HG03280 (cell line): ENCODE results near the gene TF.

Source experiments
- ATAC-seq: cut with Tn5 transposase; IDR thresholded peaks from one replicate; pipeline ENCODE4 v1.9.1; 2021; ENCODE audit warnings: mild to moderate bottlenecking, moderate library complexity; ENCODE audit not compliant: unreplicated experiment

TF gene

DNA sequence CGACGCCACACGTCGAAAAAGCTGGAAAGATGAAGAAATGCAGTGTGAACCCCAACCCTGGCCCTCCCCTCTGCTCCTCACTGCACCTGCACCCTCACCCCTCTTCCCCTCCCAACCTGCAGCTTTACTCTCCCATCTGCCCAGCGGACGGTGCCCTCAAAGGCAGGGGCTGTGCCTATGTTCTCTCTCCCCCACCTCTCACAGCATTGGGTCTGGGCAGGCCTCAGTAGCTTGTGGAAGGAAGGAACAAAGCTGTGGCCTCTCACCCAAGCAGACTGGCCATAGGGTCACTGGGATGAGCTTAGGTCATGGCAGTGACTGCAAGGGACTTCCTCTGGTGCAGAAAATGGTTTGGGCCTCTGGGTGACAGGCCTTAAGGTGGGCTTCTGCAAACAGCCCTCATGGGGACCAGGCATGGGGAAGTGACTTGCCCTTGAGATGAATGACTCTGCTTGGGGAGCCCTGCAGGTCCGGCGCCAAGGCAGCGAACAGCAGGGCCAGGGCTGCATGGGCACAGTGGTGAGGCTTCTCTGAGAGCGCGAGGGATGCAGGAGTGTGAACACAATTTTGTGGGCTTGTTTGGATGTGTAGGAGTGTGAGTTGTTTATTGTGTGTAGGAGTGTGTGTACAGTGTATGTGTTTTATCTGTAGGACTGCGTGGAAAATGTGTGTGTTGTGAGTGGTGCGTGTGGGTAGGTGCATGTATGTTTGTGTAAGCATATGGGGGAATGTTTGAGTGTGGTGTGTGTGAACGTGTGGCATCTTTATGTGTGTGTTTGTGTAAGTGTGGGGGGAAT is 88.6 kb downstream of the TF start:
- no peak for ATAC-seq

DNA sequence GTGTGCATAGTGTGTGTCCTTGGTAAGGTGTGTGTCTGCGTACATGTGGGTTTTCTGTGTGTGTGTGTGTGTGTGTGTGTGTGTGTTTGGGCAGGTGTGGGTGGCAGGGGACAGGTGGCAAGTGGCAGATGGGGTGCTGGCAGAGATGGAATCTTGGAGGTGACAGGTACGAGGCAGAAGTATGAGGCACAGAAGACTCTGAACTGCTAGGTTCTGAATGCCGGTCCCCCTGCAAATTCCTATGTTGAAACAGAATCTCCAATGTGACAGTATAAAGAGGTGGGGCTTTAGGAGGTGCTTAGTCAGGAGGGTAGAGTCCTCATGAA is 89.2 kb downstream of the TF start:
- no peak for ATAC-seq

DNA sequence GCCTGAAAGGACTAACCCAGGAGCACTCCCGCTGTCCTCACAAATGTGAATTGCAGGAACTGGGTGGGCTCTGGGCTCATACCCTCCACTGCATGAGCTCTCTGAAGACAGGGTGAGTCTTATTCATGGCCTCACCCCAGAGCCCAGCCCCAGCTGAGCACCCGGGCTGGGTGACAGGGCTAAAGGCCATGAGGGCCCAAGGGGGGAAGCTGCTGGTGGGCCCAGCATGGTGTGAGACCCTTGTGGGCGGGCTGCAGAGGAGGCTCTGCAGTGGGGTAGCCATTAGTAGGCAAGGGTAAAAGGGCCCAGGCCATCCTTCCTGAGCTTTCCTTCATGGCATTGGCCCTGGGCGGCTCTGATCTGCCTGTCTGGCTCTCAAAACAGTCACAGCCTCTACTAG is 89.8 kb downstream of the TF start:
- no peak for ATAC-seq

DNA sequence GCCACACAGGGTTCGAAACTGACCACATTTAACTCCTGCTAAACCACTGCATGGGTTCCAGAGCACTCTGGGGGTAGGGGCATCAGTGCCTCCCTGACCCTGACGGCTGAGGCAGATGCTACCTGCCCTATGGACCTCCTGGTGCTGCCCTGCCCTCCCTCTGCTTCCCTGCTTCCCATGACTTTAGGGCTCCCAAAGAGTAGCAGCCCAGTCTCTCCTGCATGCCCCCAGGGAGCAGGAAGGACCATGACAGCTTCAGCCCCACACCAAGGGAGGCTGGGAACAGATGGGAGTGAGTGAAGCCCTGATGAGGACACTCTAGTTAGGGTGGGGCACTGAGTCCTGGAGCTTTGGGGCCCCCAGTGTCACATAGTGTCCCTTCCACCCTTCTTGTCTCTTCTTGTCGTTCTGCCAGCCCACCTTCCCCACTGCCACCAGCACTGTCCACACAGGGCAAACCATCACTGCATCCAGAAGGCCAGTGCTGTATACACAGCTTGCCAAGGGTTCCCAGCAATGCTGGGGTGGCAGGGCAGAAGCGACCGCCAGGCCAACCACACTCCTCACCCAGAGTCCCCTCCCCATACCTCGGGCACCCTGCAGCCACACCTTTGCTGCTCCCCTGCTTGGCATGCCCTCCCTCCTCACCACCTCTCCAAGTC is 90.4 kb downstream of the TF start:
- ATAC-seq: no peak

DNA sequence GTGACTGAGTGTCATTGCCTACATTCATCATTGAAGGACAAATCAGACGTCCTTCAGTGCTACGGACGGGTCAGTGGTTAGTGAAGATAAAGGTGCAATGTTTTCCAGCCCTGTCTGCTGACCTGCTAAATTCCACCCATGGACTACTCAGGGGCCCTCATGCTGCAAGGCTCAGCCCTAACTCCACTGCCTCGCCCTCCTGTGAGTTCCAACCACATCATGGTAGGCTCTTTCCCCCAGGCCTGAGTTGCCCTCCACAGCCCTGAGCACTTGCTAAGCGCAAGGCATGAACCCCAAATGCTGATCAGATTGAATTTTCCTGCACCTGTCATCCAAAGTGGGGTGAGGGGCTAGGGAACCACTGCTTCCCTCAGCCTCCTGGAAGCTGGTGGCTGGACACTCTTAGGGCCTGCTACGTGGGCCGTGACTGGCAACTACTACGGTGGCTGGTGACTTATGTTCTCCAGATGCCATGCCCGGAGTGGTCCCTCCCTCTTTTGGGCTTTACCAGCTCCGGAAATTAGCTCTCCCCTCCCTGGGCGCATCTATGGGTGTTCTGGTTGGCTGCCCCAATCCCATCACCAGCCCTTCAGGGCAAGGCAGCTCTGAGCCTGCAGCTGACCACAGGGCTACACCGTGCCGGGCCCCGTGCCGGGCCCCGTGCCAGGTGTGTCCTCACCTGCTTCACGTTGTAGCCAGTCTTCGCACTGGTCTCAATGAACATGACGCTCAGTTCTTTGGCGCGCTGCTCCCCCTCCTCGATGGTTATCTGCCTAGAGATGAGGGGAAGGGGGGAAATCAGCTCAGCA is 91.5 kb downstream of the TF start:
- ATAC-seq: no peak

DNA sequence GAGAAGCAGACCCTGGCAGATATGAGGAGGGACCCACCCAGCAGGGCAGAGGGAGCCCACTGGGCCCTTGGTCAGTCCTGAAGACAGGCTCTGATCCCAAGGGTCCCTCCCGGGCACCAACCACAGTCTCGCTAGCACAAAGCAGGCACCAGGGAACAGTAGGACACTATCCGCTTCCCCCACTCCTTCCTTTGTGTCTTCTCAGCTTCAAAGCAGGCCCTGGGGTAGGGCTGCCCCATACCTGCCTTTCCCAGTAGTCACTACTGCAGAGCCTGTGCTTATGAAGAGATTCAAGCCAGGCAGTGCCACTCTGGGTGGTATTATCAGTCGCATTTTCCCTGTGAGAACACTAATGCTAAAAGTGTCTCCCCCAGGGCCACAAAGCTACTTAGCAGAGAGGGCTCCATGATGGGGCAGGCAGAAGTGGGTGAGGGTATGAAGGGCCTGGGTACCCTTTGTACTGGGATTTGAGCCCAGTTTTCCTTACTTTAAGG is 92.2 kb downstream of the TF start:
- ATAC-seq: no peak

DNA sequence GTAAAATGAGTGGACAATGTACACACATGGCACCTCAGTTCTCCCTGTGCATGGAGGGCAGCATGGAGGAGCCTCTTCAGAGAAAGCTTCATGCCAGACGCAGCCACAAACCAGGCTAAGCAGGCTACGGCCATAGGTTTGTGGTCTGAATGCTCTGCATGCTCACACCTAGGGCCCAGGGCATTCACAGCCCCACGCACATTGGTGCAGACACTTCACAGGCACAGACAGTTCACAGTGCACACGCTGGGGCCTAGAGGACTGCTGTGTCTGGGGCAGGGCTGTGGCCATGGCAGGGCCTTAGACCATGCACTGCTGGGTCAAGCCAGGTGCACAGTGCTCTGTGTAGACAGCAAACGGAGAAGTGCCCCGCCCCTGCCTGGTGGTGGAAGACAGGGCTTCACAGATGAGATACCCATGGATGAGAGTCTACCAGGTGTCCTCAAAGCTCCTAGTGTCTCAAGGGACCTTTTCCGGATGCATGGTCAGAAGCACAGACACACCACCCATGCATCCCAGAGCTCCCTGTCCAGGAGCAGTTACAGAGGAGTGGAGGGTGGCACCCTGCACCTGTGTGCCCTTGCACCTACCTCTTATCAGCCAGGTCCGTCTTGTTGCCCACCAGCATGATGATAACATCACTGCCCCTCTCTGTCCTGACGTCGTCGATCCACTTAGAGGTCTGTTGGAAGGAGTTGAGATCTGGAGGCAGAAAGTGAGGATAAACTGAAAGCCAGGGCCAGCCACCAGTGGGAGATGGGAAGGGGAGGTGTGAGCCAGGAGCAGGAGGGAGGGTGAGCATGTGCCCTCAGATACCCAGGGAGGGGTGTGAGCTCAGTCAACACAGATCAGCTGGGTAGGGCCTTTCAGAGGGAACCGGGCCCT is 93.0 kb downstream of the TF start:
- no peak for ATAC-seq

DNA sequence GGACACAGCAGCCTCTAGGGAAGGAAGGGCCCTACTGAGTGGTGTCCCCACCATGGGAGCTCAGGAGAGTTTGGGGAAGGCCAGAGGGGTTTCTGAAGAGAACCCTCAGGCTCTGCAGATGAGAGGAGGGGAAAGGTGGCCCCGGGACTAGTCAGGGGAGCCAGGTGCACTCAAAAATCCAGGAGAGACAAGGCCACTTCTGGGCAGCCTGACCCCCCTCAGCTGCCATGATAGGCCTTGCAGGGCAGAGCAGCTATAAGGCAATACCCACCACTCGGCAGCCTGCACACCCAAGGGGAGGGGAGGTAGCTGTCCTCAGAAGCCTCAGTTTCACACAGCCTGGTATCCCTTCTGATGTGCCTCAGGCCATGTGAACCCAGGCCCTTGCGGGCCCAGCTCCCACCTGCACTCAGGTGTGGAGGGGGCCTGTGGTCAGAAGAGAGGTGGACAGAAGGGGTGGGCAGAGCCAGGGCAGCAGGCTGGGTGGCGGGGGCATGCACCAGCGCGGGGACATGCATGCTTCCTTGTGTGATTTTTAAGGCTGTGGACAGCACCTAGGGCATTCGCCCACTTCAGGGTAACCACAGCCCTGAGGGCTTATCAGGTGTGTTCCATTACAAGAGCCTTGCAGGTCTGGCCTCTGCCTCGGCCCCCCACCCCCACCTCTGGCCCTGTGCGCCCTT is 94.0 kb downstream of the TF start:
- no peak for ATAC-seq

DNA sequence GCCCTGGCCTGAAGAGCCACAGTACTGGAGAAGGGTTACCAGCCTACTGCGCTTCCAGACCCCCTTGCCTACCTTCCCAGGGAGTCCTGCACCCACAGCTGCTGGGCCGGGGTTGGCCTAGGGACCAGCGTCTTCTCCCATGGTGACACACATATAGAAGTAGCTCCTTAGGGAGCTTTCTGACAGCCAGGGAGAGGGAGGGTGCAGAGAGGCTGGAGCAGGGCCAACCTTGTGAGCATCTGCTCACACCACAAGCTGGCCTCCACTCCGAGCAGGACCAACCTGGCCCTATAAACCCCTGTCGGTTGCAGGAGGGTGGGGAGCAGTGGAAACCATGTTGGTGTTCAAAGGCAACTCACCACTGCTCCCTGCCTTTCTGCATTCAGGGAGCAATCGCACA is 94.6 kb downstream of the TF start:
- no peak for ATAC-seq

DNA sequence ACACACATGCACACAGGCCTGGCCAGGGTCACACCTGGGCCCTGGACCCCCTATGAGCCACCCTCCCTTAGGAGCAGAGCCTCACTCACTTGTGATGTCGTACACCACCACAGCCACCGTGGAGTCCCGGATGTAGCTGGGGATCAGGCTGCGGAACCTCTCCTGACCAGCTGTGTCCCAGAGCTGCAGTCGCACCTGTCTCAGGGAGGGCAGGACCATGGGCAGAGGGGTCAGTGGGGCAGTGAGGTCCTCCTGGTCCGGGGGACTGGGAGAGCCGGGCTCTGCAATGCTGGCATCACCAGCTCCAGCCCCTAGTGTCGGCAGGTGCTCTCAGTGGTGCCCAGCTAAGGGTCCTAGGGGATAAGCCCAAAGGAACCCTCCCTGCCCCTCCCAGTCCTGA is 95.0 kb downstream of the TF start:
- ATAC-seq: no peak

DNA sequence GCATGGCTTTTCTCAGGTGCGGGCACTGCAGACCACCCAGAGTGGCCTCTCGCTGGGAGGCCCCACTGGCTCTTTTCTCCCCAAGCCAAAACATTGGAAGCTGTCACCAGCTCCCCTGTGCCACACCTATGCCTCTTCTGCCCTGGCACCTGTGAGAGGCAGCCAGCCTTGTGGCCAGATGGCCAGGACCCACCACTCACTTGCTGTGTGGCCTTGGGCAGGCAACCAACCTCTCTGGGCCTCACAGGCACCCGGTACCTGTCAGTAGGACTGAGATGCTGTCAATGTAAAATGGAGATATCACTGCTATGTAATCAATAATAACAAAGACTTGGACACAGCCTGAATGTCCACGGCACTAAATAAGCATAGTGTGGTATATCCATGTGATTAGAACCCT is 96.0 kb downstream of the TF start:
- no peak for ATAC-seq

DNA sequence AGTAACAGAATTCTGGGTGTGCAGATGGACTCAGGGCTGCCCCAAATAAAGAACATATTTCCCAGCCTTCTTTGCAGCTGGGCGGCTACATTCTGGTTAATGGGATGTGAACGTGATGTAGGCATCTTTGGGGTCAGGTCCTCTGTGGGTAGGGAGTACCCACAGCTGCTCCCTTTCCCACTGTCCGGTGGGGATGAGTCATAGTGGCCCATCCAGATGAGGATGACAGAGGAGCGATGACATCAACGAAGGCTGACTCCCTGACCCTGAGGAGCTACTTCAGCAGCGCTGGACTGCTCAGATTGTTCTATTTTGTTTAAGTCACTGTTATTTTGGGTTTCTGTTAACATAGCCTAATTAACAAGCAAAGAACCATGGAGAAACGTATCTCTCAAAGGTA is 97.4 kb downstream of the TF start:
- no peak for ATAC-seq

DNA sequence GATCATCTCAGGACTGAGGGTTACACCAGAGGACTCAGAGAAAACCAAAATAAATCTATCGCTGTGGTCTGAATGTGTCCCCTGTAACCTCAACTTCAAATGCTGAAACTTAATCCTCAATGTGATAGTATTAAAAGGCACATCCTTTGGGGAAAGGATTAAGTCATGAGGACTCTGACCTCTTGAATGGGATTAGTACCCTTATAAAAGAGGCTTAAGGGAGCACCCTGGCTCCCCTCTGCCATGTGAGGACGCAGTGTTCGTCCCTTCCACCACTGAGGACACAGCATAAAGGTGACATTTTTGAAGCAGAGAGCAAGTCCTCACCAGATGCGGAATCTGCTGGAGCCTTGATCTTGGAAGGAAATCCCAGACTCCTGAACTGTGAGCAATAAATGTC is 98.9 kb downstream of the TF start:
- no peak for ATAC-seq
